Uterus (tissue), 2 donors: ENCODE data around the gene MAGI2.

Experiments used
- CTCF ChIP-seq, 4 experiments: fragments of 200-600 bp in 2 of 4; fragments of 450-650 bp in 2 of 4; sonication (generic) in 2 of 4; IDR thresholded peaks; one replicate each; pipeline ENCODE4 v1.5.1; 2016 to 2019; ENCODE audit warnings: antibody characterized with exemption in 4 of 4, mild to moderate bottlenecking in 2 of 4, moderate library complexity in 1 of 4
- POLR2A ChIP-seq, 2 donors: fragments of 450-650 bp; IDR thresholded peaks; one replicate each; pipeline ENCODE4 v1.6.1; 2016; ENCODE audit warnings: antibody characterized with exemption in 2 of 2, mild to moderate bottlenecking in 1 of 2, moderate library complexity in 1 of 2

GRCh38 chr7:79272066-79272669 lies 181.3 kb downstream of the MAGI2 start:
- peak in 3 of 4 experiments; percentile 11 to 47 (median 35) for TF ChIP-seq CTCF (IDR thresholded peaks at IDR 0.05)
- no peak for TF ChIP-seq POLR2A (IDR thresholded peaks at IDR 0.05)
